Measurements from ENCODE around the gene MICAL3.

The MICAL3 gene

GRCh38 chr22:17830043-17830961, 194.1 kb downstream of the MICAL3 start:
- DNase-seq, result peak; percentile 89

- no peak for DNase-seq
Observed at GRCh38 chr22:17829695-17830042, 194.7 kb downstream of the MICAL3 start.

GRCh38 chr22:17828502-17829080, 195.8 kb downstream of the MICAL3 start:
- DNase-seq, result no peak

- DNase-seq, result no peak
Observed at GRCh38 chr22:17827466-17827865, 196.9 kb downstream of the MICAL3 start.

- DNase-seq, result no peak
Observed at GRCh38 chr22:17825876-17826550, 198.3 kb downstream of the MICAL3 start.

GRCh38 chr22:17824457-17824856, 199.9 kb downstream of the MICAL3 start:
- DNase-seq, result no peak

- DNase-seq, result no peak
Observed at GRCh38 chr22:17823964-17824363, 200.4 kb downstream of the MICAL3 start.

GRCh38 chr22:17823226-17823625, 201.1 kb downstream of the MICAL3 start:
- DNase-seq, result no peak

GRCh38 chr22:17822087-17822486, 202.3 kb downstream of the MICAL3 start:
- DNase-seq, result no peak

GRCh38 chr22:17820879-17821439, 203.4 kb downstream of the MICAL3 start:
- DNase-seq, result no peak

GRCh38 chr22:17818649-17819048, 205.7 kb downstream of the MICAL3 start:
- no peak for DNase-seq

GRCh38 chr22:17818180-17818579, 206.2 kb downstream of the MICAL3 start:
- DNase-seq, result no peak

GRCh38 chr22:17817511-17818065, 206.8 kb downstream of the MICAL3 start:
- DNase-seq, result no peak

- no peak for DNase-seq
Observed at GRCh38 chr22:17817079-17817478, 207.3 kb downstream of the MICAL3 start.

GRCh38 chr22:17816649-17817048, 207.7 kb downstream of the MICAL3 start:
- no peak for DNase-seq

- DNase-seq, result no peak
Observed at GRCh38 chr22:17815703-17816254, 208.6 kb downstream of the MICAL3 start.

- DNase-seq, result no peak
Observed at GRCh38 chr22:17814830-17815229, 209.5 kb downstream of the MICAL3 start.

GRCh38 chr22:17814084-17814483, 210.3 kb downstream of the MICAL3 start:
- DNase-seq, result no peak

GRCh38 chr22:17811119-17811518, 213.2 kb downstream of the MICAL3 start:
- DNase-seq, result no peak

- no peak for DNase-seq
Observed at GRCh38 chr22:17810570-17811116, 213.7 kb downstream of the MICAL3 start.

- DNase-seq, result no peak
Observed at GRCh38 chr22:17808693-17809403, 215.5 kb downstream of the MICAL3 start.

Measured in left hindlimb (tissue), 1 donor.